ENCODE results near the gene ACSF2. TPM values are rescaled to one million over a fixed set of nuclear protein-coding genes. Genes with fewer than 3 reads are reported as not detected.

The ACSF2 gene
- total RNA-seq, 1 experiment from 2014 or later: 72.7 TPM

DNA sequence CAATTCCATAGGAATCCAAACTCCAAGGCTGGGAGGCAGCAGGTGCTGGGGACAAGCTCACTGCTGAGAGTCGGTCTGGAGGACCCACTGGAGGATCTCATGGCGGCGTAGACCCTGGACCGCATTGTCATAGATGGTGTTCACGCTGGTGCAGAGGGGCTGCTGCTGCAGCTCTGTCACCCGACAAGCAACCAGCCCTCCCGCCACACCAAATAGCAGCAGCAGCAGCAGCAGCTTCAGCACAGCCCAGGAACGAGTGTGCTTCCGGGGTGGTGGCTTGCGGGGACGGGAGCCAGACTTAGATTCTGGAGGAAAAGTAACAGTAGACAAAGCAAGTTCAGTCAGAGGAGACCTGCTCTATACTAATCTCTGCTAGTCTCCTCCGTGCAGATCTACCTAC, 43.1 kb upstream of the ACSF2 start:
- peaks cover 7% of the 10 kb centered on the region; the same call in 1 of the 2 replicates for H3K79me2 ChIP-seq (ENCODE audit: low read length)
- no peaks in the 10 kb centered on the region for H3K27me3 ChIP-seq (ENCODE audit: low read length)
- ATAC-seq (no peak), DNase-seq (no peak)
- H3K4me3 ChIP-seq (ENCODE audit: low read length): no peak overlapping the region
- H3K9me2 ChIP-seq (replicated peaks; ENCODE audit: low read length): no peaks in the 10 kb centered on the region
- ChIA-PET CTCF (no interaction called here), POLR2A (ENCODE audit: unreplicated experiment) (no interaction called here)
- BruUV-seq (replicated peaks): no TSS peak
- no peak overlapping the region for H3K9ac ChIP-seq (ENCODE audit: low read length)
- H2AFZ ChIP-seq (ENCODE audit: low read length): no peak overlapping the region
- H4K20me1 ChIP-seq (ENCODE audit: low read length): no peaks in the 10 kb centered on the region
- H3K27ac ChIP-seq (ENCODE audit: low read length): no peak overlapping the region
- H3K36me3 ChIP-seq (ENCODE audit: low read depth, low read length): peaks cover 80% of the 10 kb centered on the region
- H3K4me2 ChIP-seq (ENCODE audit: low read length): no peak overlapping the region
- no peaks in the 10 kb centered on the region for H3K9me3 ChIP-seq (ENCODE audit: low read length)
- intact Hi-C loops (cut with micrococcal nuclease): no loop called here
- TF ChIP-seq, protein P1, sequence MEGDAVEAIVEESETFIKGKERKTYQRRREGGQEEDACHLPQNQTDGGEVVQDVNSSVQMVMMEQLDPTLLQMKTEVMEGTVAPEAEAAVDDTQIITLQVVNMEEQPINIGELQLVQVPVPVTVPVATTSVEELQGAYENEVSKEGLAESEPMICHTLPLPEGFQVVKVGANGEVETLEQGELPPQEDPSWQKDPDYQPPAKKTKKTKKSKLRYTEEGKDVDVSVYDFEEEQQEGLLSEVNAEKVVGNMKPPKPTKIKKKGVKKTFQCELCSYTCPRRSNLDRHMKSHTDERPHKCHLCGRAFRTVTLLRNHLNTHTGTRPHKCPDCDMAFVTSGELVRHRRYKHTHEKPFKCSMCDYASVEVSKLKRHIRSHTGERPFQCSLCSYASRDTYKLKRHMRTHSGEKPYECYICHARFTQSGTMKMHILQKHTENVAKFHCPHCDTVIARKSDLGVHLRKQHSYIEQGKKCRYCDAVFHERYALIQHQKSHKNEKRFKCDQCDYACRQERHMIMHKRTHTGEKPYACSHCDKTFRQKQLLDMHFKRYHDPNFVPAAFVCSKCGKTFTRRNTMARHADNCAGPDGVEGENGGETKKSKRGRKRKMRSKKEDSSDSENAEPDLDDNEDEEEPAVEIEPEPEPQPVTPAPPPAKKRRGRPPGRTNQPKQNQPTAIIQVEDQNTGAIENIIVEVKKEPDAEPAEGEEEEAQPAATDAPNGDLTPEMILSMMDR (conservative IDR thresholded peaks at IDR 0.05; ENCODE audit: low read depth, low read length): no peak
- TF ChIP-seq EZH2 (IDR thresholded peaks at IDR 0.05; ENCODE audit: low read length, unreplicated experiment) (no peak), EZH2phosphoT487 (IDR thresholded peaks at IDR 0.05; ENCODE audit: borderline replicate concordance, low read length) (no peak)
- no peaks in the 10 kb centered on the region for H3F3A ChIP-seq (ENCODE audit: low read length, unreplicated experiment)
- H3K4me1 ChIP-seq (ENCODE audit: insufficient read depth, low read length): no peaks in the 10 kb centered on the region

DNA sequence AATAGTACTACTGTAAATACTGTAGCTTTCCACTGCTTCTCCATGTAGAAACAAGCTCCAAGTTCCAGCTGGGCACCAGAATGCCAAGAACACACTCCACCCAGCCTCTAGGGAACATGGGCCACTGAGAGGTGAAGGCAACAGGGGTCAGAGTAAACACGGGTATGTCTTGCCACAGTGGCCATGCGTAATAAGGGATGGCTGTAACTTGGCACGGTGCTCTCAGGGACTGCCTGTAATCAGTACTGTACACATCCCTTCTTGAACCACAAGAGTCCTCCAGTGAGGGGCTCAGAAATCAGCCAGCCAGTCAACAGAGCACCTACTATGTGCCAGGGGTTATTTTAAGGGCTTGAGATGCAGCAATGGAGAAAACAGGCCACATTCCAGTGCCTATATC, 39.5 kb upstream of the ACSF2 start:
- Histone ChIP-seq H3K9me2 (replicated peaks; ENCODE audit: low read length) (no peaks in the 10 kb centered on the region), H3K79me2 (ENCODE audit: low read length) (peaks cover 37% of the 10 kb centered on the region), H3K9ac (ENCODE audit: low read length) (no peak overlapping the region), H2AFZ (ENCODE audit: low read length) (no peak overlapping the region), H4K20me1 (ENCODE audit: low read length) (peaks cover 15% of the 10 kb centered on the region), H3K27me3 (ENCODE audit: low read length) (no peaks in the 10 kb centered on the region), H3K9me3 (ENCODE audit: low read length) (no peaks in the 10 kb centered on the region), H3K4me2 (ENCODE audit: low read length) (no peak overlapping the region), H3K4me3 (ENCODE audit: low read length) (no peak overlapping the region), H3K36me3 (ENCODE audit: low read depth, low read length) (peaks cover 94% of the 10 kb centered on the region), H3K27ac (ENCODE audit: low read length) (no peak overlapping the region), H3F3A (ENCODE audit: low read length, unreplicated experiment) (peaks cover 4% of the 10 kb centered on the region), H3K4me1 (ENCODE audit: insufficient read depth, low read length) (peaks cover 11% of the 10 kb centered on the region)
- no peak for ATAC-seq
- intact Hi-C loops (cut with micrococcal nuclease): no loop called here
- no TSS peak for BruUV-seq (replicated peaks)
- DNase-seq: no peak
- POLR2A ChIA-PET (ENCODE audit: unreplicated experiment): no interaction called here
- TF ChIP-seq EZH2 (IDR thresholded peaks at IDR 0.05; ENCODE audit: low read length, unreplicated experiment) (no peak), EZH2phosphoT487 (IDR thresholded peaks at IDR 0.05; ENCODE audit: borderline replicate concordance, low read length) (no peak)
- TF ChIP-seq, protein P1 (conservative IDR thresholded peaks at IDR 0.05; ENCODE audit: low read depth, low read length): no peak
- CTCF ChIA-PET: no interaction called here

DNA sequence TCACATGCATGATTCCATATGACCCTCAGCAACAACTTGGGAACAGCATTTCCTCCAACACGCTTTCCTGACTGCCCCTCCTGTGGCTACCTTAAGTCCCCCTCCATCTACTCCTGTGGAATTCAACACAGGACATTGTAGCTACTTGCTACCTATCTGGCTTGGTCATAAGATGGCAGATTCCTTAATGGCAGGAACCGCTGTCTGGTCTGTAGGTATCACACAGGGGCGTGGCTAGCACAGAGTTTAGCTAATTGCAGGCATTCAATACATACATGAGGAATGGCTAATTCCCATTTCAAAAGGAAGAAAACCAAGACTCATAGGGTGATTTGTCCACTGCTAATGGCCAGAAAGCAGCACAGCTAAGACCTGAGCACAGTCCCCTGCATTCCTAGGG, 37.3 kb upstream of the ACSF2 start:
- BruUV-seq (replicated peaks): no TSS peak
- no peak overlapping the region for H2AFZ ChIP-seq (ENCODE audit: low read length)
- no peak overlapping the region for H3K4me3 ChIP-seq (ENCODE audit: low read length)
- peaks cover 32% of the 10 kb centered on the region for H3K4me1 ChIP-seq (ENCODE audit: insufficient read depth, low read length)
- peaks cover 29% of the 10 kb centered on the region for H4K20me1 ChIP-seq (ENCODE audit: low read length)
- peaks cover 90% of the 10 kb centered on the region for H3K36me3 ChIP-seq (ENCODE audit: low read depth, low read length)
- TF ChIP-seq, protein P1 (conservative IDR thresholded peaks at IDR 0.05; ENCODE audit: low read depth, low read length): no peak
- TF ChIP-seq EZH2phosphoT487 (IDR thresholded peaks at IDR 0.05; ENCODE audit: borderline replicate concordance, low read length): no peak
- no peak for TF ChIP-seq EZH2 (IDR thresholded peaks at IDR 0.05; ENCODE audit: low read length, unreplicated experiment)
- H3K4me2 ChIP-seq (ENCODE audit: low read length): no peak overlapping the region
- no peak overlapping the region for H3K27ac ChIP-seq (ENCODE audit: low read length)
- H3F3A ChIP-seq (ENCODE audit: low read length, unreplicated experiment): peaks cover 19% of the 10 kb centered on the region
- ATAC-seq: no peak
- ChIA-PET POLR2A (ENCODE audit: unreplicated experiment) (no interaction called here), CTCF (no interaction called here)
- H3K27me3 ChIP-seq (ENCODE audit: low read length): no peaks in the 10 kb centered on the region
- no peaks in the 10 kb centered on the region for H3K9me3 ChIP-seq (ENCODE audit: low read length)
- H3K9me2 ChIP-seq (replicated peaks; ENCODE audit: low read length): no peaks in the 10 kb centered on the region
- peaks cover 47% of the 10 kb centered on the region for H3K79me2 ChIP-seq (ENCODE audit: low read length)
- DNase-seq: no peak
- no peak overlapping the region for H3K9ac ChIP-seq (ENCODE audit: low read length)
- intact Hi-C loops (cut with micrococcal nuclease): no loop called here

Data from PC-3 (cell line).